ENCODE measurements around the gene PDPN. TPM values are rescaled to one million over a fixed set of nuclear protein-coding genes. Genes with fewer than 3 reads are reported as not detected.

Gene PDPN
- total RNA-seq, 1 donor from 2014 or later, result not detected

- no peaks in the 10 kb centered on the region for H3K36me3 Mint-ChIP-seq (ENCODE audit: unreplicated experiment)
- no peaks in the 10 kb centered on the region for H3K4me1 Mint-ChIP-seq (ENCODE audit: unreplicated experiment)
- DNase-seq (ENCODE audit: extremely low spot score, unreplicated experiment), result no peak
- no peak overlapping the region for H3K4me3 Mint-ChIP-seq (ENCODE audit: unreplicated experiment)
- TF ChIP-seq, protein P1, sequence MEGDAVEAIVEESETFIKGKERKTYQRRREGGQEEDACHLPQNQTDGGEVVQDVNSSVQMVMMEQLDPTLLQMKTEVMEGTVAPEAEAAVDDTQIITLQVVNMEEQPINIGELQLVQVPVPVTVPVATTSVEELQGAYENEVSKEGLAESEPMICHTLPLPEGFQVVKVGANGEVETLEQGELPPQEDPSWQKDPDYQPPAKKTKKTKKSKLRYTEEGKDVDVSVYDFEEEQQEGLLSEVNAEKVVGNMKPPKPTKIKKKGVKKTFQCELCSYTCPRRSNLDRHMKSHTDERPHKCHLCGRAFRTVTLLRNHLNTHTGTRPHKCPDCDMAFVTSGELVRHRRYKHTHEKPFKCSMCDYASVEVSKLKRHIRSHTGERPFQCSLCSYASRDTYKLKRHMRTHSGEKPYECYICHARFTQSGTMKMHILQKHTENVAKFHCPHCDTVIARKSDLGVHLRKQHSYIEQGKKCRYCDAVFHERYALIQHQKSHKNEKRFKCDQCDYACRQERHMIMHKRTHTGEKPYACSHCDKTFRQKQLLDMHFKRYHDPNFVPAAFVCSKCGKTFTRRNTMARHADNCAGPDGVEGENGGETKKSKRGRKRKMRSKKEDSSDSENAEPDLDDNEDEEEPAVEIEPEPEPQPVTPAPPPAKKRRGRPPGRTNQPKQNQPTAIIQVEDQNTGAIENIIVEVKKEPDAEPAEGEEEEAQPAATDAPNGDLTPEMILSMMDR (IDR thresholded peaks at IDR 0.05), result no peak
- no peaks in the 10 kb centered on the region for H3K27me3 Mint-ChIP-seq (ENCODE audit: unreplicated experiment)
- no peak overlapping the region for H3K27ac Mint-ChIP-seq (ENCODE audit: unreplicated experiment)
- peaks cover 43% of the 10 kb centered on the region for H3K9me3 Mint-ChIP-seq (ENCODE audit: unreplicated experiment)
These were observed 23.4 kb downstream of the PDPN start for GRCh38 chr1:13607002-13607401.

GRCh38 chr1:13616234-13616633 is 32.6 kb downstream of the PDPN start:
- Mint-ChIP-seq H3K4me1 (ENCODE audit: unreplicated experiment) (no peaks in the 10 kb centered on the region), H3K4me3 (ENCODE audit: unreplicated experiment) (no peak overlapping the region), H3K9me3 (ENCODE audit: unreplicated experiment) (peaks cover 8% of the 10 kb centered on the region), H3K27me3 (ENCODE audit: unreplicated experiment) (no peaks in the 10 kb centered on the region), H3K36me3 (ENCODE audit: unreplicated experiment) (no peaks in the 10 kb centered on the region), H3K27ac (ENCODE audit: unreplicated experiment) (no peak overlapping the region)
- DNase-seq (ENCODE audit: extremely low spot score, unreplicated experiment), result no peak
- TF ChIP-seq, protein P1 (IDR thresholded peaks at IDR 0.05), result no peak

- TF ChIP-seq, protein P1 (IDR thresholded peaks at IDR 0.05), result no peak
- no peak for DNase-seq (ENCODE audit: extremely low spot score, unreplicated experiment)
- Mint-ChIP-seq H3K4me1 (ENCODE audit: unreplicated experiment) (no peaks in the 10 kb centered on the region), H3K27me3 (ENCODE audit: unreplicated experiment) (no peaks in the 10 kb centered on the region), H3K4me3 (ENCODE audit: unreplicated experiment) (no peak overlapping the region), H3K9me3 (ENCODE audit: unreplicated experiment) (peaks cover 4% of the 10 kb centered on the region), H3K27ac (ENCODE audit: unreplicated experiment) (no peak overlapping the region), H3K36me3 (ENCODE audit: unreplicated experiment) (no peaks in the 10 kb centered on the region)
These were observed 33.5 kb downstream of the PDPN start for GRCh38 chr1:13617108-13617507.

- Mint-ChIP-seq H3K27me3 (ENCODE audit: unreplicated experiment) (no peaks in the 10 kb centered on the region), H3K4me1 (ENCODE audit: unreplicated experiment) (no peaks in the 10 kb centered on the region), H3K27ac (ENCODE audit: unreplicated experiment) (no peak overlapping the region), H3K9me3 (ENCODE audit: unreplicated experiment) (peaks cover 4% of the 10 kb centered on the region), H3K36me3 (ENCODE audit: unreplicated experiment) (no peaks in the 10 kb centered on the region), H3K4me3 (ENCODE audit: unreplicated experiment) (no peak overlapping the region)
- TF ChIP-seq, protein P1 (IDR thresholded peaks at IDR 0.05), result no peak
- DNase-seq (ENCODE audit: extremely low spot score, unreplicated experiment), result no peak
These were observed 34.1 kb downstream of the PDPN start for GRCh38 chr1:13617773-13618172.

- H3K27me3 Mint-ChIP-seq (ENCODE audit: unreplicated experiment), result no peaks in the 10 kb centered on the region
- H3K9me3 Mint-ChIP-seq (ENCODE audit: unreplicated experiment), result peaks cover 4% of the 10 kb centered on the region
- H3K36me3 Mint-ChIP-seq (ENCODE audit: unreplicated experiment), result no peaks in the 10 kb centered on the region
- DNase-seq (ENCODE audit: extremely low spot score, unreplicated experiment), result no peak
- H3K27ac Mint-ChIP-seq (ENCODE audit: unreplicated experiment), result no peak overlapping the region
- no peaks in the 10 kb centered on the region for H3K4me1 Mint-ChIP-seq (ENCODE audit: unreplicated experiment)
- H3K4me3 Mint-ChIP-seq (ENCODE audit: unreplicated experiment), result no peak overlapping the region
- TF ChIP-seq, protein P1 (IDR thresholded peaks at IDR 0.05), result no peak
These were observed 34.9 kb downstream of the PDPN start for GRCh38 chr1:13618483-13618882.

Measured in osteocyte (in vitro differentiated cells).